ENCODE measurements around the gene TNFRSF14. TPM values are rescaled to one million over a fixed set of nuclear protein-coding genes. Genes with fewer than 3 reads are reported as not detected.

Gene TNFRSF14
- total RNA-seq, 3 donors from 2014 or later = 55.8 to 75.8 (median 67.8) TPM

- intact Hi-C loops (cut with DNase I; ENCODE audit: low total_unique reads) = no loop called here
Observed at GRCh38 chr1:2580691-2581090, 24.5 kb downstream of the TNFRSF14 start.

GRCh38 chr1:2582391-2582790, 26.2 kb downstream of the TNFRSF14 start:
- intact Hi-C loops (cut with DNase I; ENCODE audit: low total_unique reads) = no loop called here
- Histone ChIP-seq H3K27ac (no peak overlapping the region), H3K36me3 (no peaks in the 10 kb centered on the region), H3K4me3 (no peak overlapping the region), H3K4me1 (peaks cover 0 to 18% of the 10 kb centered on the region in 2 donors), H3K9me3 (no peaks in the 10 kb centered on the region), H3K27me3 (no peaks in the 10 kb centered on the region)
- DNase-seq (ENCODE audit: low spot score in 2 of 2) = no peak
- TF ChIP-seq POLR2AphosphoS5 (IDR thresholded peaks at IDR 0.05) = no peak
- no peak for TF ChIP-seq POLR2A (IDR thresholded peaks at IDR 0.05)
- no peak for TF ChIP-seq CTCF (IDR thresholded peaks at IDR 0.05)

More at GRCh38 chr1:2580691-2581090, 24.5 kb downstream of the TNFRSF14 start:
- DNase-seq (ENCODE audit: low spot score in 2 of 2) = no peak
- Histone ChIP-seq H3K36me3 (no peaks in the 10 kb centered on the region), H3K27me3 (no peaks in the 10 kb centered on the region), H3K9me3 (no peaks in the 10 kb centered on the region), H3K27ac (no peak overlapping the region), H3K4me3 (no peak overlapping the region), H3K4me1 (peaks cover 0 to 17% of the 10 kb centered on the region in 2 donors)
- TF ChIP-seq CTCF (IDR thresholded peaks at IDR 0.05) = no peak
- TF ChIP-seq POLR2AphosphoS5 (IDR thresholded peaks at IDR 0.05) = no peak
- TF ChIP-seq POLR2A (IDR thresholded peaks at IDR 0.05) = no peak

- DNase-seq (ENCODE audit: low spot score in 2 of 2) = no peak
- Histone ChIP-seq H3K4me3 (no peak overlapping the region), H3K27me3 (no peaks in the 10 kb centered on the region), H3K36me3 (no peaks in the 10 kb centered on the region), H3K9me3 (no peaks in the 10 kb centered on the region), H3K27ac (peak overlapping the region in 1 of 2 donors; percentile 98), H3K4me1 (peaks cover 0 to 22% of the 10 kb centered on the region in 2 donors)
- TF ChIP-seq CTCF (IDR thresholded peaks at IDR 0.05) = no peak
- no peak for TF ChIP-seq POLR2A (IDR thresholded peaks at IDR 0.05)
- intact Hi-C loops (cut with DNase I; ENCODE audit: low total_unique reads) = no loop called here
Observed at GRCh38 chr1:2583331-2583791, 27.2 kb downstream of the TNFRSF14 start.

GRCh38 chr1:2583871-2584351, 27.7 kb downstream of the TNFRSF14 start:
- Histone ChIP-seq H3K4me1 (peaks cover 0 to 22% of the 10 kb centered on the region in 2 donors), H3K4me3 (no peak overlapping the region)
- TF ChIP-seq POLR2AphosphoS5 (IDR thresholded peaks at IDR 0.05) (no peak), CTCF (IDR thresholded peaks at IDR 0.05) (no peak)

GRCh38 chr1:2584686-2585317, 28.6 kb downstream of the TNFRSF14 start:
- DNase-seq (ENCODE audit: low spot score in 2 of 2) = no peak

More at GRCh38 chr1:2583871-2584351, 27.7 kb downstream of the TNFRSF14 start:
- intact Hi-C loops (cut with DNase I; ENCODE audit: low total_unique reads) = no loop called here
- no peaks in the 10 kb centered on the region for H3K9me3 ChIP-seq
- no peak for DNase-seq (ENCODE audit: low spot score in 2 of 2)
- no peaks in the 10 kb centered on the region for H3K36me3 ChIP-seq
- peak overlapping the region; percentile 98 for H3K27ac ChIP-seq
- H3K27me3 ChIP-seq = no peaks in the 10 kb centered on the region

More at GRCh38 chr1:2584686-2585317, 28.6 kb downstream of the TNFRSF14 start:
- Histone ChIP-seq H3K36me3 (no peaks in the 10 kb centered on the region), H3K4me3 (peak overlapping the region; percentile 62 to 82 (median 76)), H3K27me3 (no peaks in the 10 kb centered on the region), H3K4me1 (peaks cover 0 to 22% of the 10 kb centered on the region in 2 donors), H3K9me3 (no peaks in the 10 kb centered on the region), H3K27ac (peak overlapping the region; percentile 98)
- intact Hi-C loops (cut with DNase I; ENCODE audit: low total_unique reads) = no loop called here
- TF ChIP-seq POLR2A (IDR thresholded peaks at IDR 0.05) (no peak), POLR2AphosphoS5 (IDR thresholded peaks at IDR 0.05) (no peak), CTCF (IDR thresholded peaks at IDR 0.05) (no peak)

All from breast epithelium (tissue), 4 donors.